LNCAP (cell line): ENCODE results near the gene NAA60.

ENCODE experiments used
- CTCF ChIP-seq: fragments of 450-650 bp; IDR thresholded peaks from 2 replicates; pipeline ENCODE4 v1.5.1; 2017; ENCODE audit warnings: mild to moderate bottlenecking

Gene NAA60

GRCh38 chr16:3443108-3444031 is at the start of gene NAA60, which contains the start of gene ZNF597:
Gene NAA60, plus strand, starts transcription at chr16:3443680. Its CDS starts 32,548 bp downstream, at chr16:3476228.
Gene ZNF597, minus strand, starts transcription at chr16:3443504. Its CDS starts 351 bp downstream, at chr16:3443153.
- no peak for TF ChIP-seq CTCF

GRCh38 chr16:3400446-3400778 is 43.1 kb upstream of the NAA60 start:
- TF ChIP-seq CTCF, result no peak

- no peak for TF ChIP-seq CTCF
Observed at GRCh38 chr16:3400779-3401688, 42.4 kb upstream of the NAA60 start, which contains the start of the genes ZNF174 and ZSCAN32. Gene ZNF174, plus strand, starts transcription at chr16:3401215. Its CDS starts 790 bp downstream, at chr16:3402005. Gene ZSCAN32, minus strand, starts transcription at chr16:3401004. Its CDS starts 3,447 bp downstream, at chr16:3397557.

GRCh38 chr16:3401719-3402397 is 41.6 kb upstream of the NAA60 start:
- no peak for TF ChIP-seq CTCF

GRCh38 chr16:3408561-3409197 is 34.8 kb upstream of the NAA60 start:
- TF ChIP-seq CTCF, result no peak

GRCh38 chr16:3413730-3414379 is 29.6 kb upstream of the NAA60 start:
- no peak for TF ChIP-seq CTCF
